ENCODE data around the gene CERS5. TPM values are rescaled to one million over a fixed set of nuclear protein-coding genes. Genes with fewer than 3 reads are reported as not detected.

CERS5 gene
- polyA plus RNA-seq, 1 experiment: 83.3 TPM

DNA sequence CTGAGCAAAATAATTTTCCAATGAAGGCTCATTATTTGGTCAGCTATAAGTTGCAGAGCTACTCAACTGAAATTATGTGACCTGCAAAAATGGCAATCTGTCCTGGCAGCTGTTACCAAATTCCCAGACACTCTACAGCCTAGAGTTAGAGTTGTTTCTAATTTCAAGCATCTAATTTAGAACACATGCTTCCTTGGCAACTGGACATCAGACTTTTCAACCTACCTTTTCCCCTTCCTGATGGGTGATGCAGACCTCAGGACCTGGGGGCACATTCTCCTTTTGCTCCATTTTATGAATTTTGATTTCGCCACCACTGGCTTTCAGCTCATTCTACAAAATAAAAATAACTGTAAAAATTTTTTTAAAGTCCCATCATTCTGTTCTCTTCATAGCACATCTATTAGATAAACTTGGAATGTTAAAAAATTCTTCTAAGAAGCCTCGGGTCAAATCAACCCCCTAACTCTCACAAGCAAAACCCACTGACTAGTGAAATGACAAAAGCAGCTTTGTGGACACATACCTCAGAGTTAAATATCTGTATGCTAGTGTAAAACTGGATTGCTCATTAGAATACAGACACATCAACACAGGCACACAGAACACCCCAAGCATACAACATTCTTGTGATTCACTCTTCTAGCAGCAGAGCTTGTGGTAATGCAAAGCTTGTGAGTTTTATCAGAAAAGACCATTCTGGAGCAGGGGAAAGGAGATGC is 33.5 kb upstream of the CERS5 start:
- POLR2A ChIA-PET: interaction anchor here (0.6 to 1.0 kb wide), 2 partner anchors 10 to 16 kb away, joined by 3 read pairs; no protein-coding TSS in a partner anchor

DNA sequence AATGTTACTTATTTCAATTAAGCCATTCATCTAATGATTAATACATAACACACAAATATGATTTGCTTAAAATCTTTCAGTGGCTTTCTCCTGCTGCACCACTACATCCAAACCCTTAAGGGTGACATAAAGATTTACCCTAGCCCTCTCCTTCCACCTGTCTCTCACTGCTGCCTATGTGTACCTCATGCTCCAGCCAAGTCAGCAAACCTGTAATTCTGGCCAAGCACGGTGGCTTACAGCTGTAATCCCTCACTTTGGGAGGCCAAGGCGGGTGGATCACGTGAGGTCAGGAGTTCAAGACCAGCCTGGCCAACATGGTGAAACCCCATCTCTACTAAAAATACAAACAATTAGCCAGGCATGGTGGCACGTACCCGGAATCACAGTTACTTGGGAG is 31.7 kb upstream of the CERS5 start:
- Histone ChIP-seq H3K4me3 (ENCODE audit: low read depth, low read length) (no peak overlapping the region), H3K27ac (ENCODE audit: low read depth, low read length) (no peak overlapping the region), H3K9me3 (ENCODE audit: control insufficient read depth, insufficient read depth, low read length) (no peaks in the 10 kb centered on the region), H3K27me3 (ENCODE audit: control insufficient read depth, insufficient read depth, low read length) (no peaks in the 10 kb centered on the region)
- ChIA-PET CTCF (no interaction called here), POLR2A (interaction anchor here (0.6 kb wide), 1 partner anchor 19 kb away, joined by 5 read pairs; no protein-coding TSS in a partner anchor)
- TF ChIP-seq, protein P1, sequence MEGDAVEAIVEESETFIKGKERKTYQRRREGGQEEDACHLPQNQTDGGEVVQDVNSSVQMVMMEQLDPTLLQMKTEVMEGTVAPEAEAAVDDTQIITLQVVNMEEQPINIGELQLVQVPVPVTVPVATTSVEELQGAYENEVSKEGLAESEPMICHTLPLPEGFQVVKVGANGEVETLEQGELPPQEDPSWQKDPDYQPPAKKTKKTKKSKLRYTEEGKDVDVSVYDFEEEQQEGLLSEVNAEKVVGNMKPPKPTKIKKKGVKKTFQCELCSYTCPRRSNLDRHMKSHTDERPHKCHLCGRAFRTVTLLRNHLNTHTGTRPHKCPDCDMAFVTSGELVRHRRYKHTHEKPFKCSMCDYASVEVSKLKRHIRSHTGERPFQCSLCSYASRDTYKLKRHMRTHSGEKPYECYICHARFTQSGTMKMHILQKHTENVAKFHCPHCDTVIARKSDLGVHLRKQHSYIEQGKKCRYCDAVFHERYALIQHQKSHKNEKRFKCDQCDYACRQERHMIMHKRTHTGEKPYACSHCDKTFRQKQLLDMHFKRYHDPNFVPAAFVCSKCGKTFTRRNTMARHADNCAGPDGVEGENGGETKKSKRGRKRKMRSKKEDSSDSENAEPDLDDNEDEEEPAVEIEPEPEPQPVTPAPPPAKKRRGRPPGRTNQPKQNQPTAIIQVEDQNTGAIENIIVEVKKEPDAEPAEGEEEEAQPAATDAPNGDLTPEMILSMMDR (IDR thresholded peaks at IDR 0.05; ENCODE audit: low read depth, low read length): no peak
- no peak for DNase-seq (ENCODE audit: low read depth, low spot score)

More for the DNA sequence above, 33.5 kb upstream of the CERS5 start:
- H3K9me3 ChIP-seq (ENCODE audit: control insufficient read depth, insufficient read depth, low read length): no peaks in the 10 kb centered on the region
- no peak for DNase-seq (ENCODE audit: low read depth, low spot score)
- H3K27ac ChIP-seq (ENCODE audit: low read depth, low read length): no peak overlapping the region
- no peak overlapping the region for H3K4me3 ChIP-seq (ENCODE audit: low read depth, low read length)
- CTCF ChIA-PET: interaction anchor here (0.9 to 1.1 kb wide), 3 partner anchors 25 to 116 kb away, joined by 3 to 4 read pairs (median 3); partner anchors contain the start of gene SMARCD1
- TF ChIP-seq, protein P1 (IDR thresholded peaks at IDR 0.05; ENCODE audit: low read depth, low read length): no peak
- H3K27me3 ChIP-seq (ENCODE audit: control insufficient read depth, insufficient read depth, low read length): no peaks in the 10 kb centered on the region

DNA sequence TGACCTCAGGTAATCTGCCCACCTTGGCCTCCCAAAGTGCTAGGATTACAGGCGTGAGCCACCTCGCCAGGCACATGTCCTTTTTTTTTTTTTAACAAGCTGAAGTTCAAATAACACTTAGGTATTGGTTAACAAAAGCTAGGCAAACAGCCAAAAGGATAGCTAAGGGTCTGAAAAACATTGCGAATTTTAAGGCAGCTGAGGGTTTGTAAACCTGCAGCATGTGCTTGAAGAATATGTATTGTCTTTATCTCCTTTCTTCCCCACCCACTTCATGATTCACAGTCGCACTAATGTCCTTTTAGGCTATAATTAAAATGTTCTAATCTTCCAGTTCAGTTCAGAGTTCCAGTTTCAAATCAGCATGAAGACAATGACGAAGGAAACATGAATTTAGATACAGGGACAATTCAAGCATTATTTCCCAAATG is 30.1 kb upstream of the CERS5 start:
- TF ChIP-seq, protein P1 (IDR thresholded peaks at IDR 0.05; ENCODE audit: low read depth, low read length): no peak
- ChIA-PET CTCF (interaction anchor here (1.0 kb wide), 1 partner anchor 22 kb away, joined by 3 read pairs; no protein-coding TSS in a partner anchor), POLR2A (no interaction called here)
- DNase-seq (ENCODE audit: low read depth, low spot score): no peak
- Histone ChIP-seq H3K9me3 (ENCODE audit: control insufficient read depth, insufficient read depth, low read length) (no peaks in the 10 kb centered on the region), H3K27ac (ENCODE audit: low read depth, low read length) (no peak overlapping the region), H3K27me3 (ENCODE audit: control insufficient read depth, insufficient read depth, low read length) (no peaks in the 10 kb centered on the region), H3K4me3 (ENCODE audit: low read depth, low read length) (no peak overlapping the region)

DNA sequence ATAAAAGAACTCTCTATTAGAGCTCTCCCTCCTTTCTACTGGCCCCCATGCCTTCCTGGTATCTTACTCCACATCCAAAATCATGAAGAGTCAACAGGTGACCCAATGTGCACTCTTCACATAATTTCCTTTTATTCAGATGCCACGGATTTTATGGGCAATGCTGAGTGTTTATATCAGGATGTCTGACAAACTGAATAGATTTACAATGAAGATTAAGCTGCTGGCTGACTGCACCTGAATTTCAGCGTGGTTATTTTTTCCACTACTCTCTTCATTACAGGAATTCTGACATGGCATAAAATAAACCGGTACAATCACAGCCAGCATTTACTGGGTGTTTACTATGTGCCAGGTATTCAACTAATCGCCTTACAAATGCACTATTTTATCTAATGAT is 29.4 kb upstream of the CERS5 start:
- H3K4me3 ChIP-seq (ENCODE audit: low read depth, low read length): no peak overlapping the region
- DNase-seq (ENCODE audit: low read depth, low spot score): no peak
- no peak overlapping the region for H3K27ac ChIP-seq (ENCODE audit: low read depth, low read length)
- TF ChIP-seq, protein P1 (IDR thresholded peaks at IDR 0.05; ENCODE audit: low read depth, low read length): no peak
- CTCF ChIA-PET: interaction anchor here (0.6 to 1.0 kb wide), 4 partner anchors 9 to 277 kb away, joined by 3 to 7 read pairs (median 3); no protein-coding TSS in a partner anchor
- POLR2A ChIA-PET: interaction anchor here (1.1 kb wide), 1 partner anchor 86 kb away, joined by 4 read pairs; the partner anchor contains the start of gene LIMA1
- H3K27me3 ChIP-seq (ENCODE audit: control insufficient read depth, insufficient read depth, low read length): no peaks in the 10 kb centered on the region
- H3K9me3 ChIP-seq (ENCODE audit: control insufficient read depth, insufficient read depth, low read length): no peaks in the 10 kb centered on the region

DNA sequence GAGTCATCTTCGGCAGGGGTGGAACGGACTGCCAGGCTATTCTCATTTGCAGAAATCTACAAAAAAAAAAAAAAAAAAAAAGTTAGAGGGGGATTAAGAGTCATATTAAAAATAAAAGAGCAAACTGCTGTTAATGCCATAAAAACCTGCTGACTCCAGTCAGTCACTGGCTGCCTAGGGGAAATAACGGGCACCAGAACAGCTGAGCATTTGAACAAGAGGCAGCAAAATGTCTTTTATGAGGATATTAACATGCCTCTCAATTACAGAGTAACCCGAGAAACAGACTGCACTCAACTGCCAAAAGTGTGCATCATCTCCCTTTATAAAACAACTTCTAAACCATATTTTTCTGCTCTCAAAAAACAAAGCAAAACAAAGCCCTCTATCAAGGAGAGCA is 28.7 kb upstream of the CERS5 start:
- no peak overlapping the region for H3K4me3 ChIP-seq (ENCODE audit: low read depth, low read length)
- ChIA-PET CTCF (interaction anchor here (0.6 kb wide), 1 partner anchor 108 kb away, joined by 3 read pairs; no protein-coding TSS in a partner anchor), POLR2A (interaction anchor here (1.1 kb wide), 1 partner anchor 87 kb away, joined by 4 read pairs; the partner anchor contains the start of gene LIMA1)
- no peak for DNase-seq (ENCODE audit: low read depth, low spot score)
- TF ChIP-seq, protein P1 (IDR thresholded peaks at IDR 0.05; ENCODE audit: low read depth, low read length): no peak
- no peak overlapping the region for H3K27ac ChIP-seq (ENCODE audit: low read depth, low read length)
- no peaks in the 10 kb centered on the region for H3K9me3 ChIP-seq (ENCODE audit: control insufficient read depth, insufficient read depth, low read length)
- H3K27me3 ChIP-seq (ENCODE audit: control insufficient read depth, insufficient read depth, low read length): no peaks in the 10 kb centered on the region

Data from AG04450 (cell line).